OCI-LY7 (cell line): ENCODE data around the gene MAPK12.

ENCODE experiments used
- EZH2phosphoT487 ChIP-seq: fragments of 200-600 bp; sonication (generic); IDR thresholded peaks from 2 replicates; pipeline ENCODE4 v1.6.1; 2018; ENCODE audit warnings: low read depth, borderline replicate concordance, mild to moderate bottlenecking, mixed run types, antibody characterized with exemption, low read length, moderate library complexity, mixed read lengths
- TF ChIP-seq, protein P1 (sequence below): fragments of 200-600 bp; sonication (generic); conservative IDR thresholded peaks from 2 replicates; pipeline ENCODE4 v1.5.1; 2014; ENCODE audit warnings: mild to moderate bottlenecking, antibody characterized with exemption, low read length, moderate library complexity, mixed read lengths

DNA sequence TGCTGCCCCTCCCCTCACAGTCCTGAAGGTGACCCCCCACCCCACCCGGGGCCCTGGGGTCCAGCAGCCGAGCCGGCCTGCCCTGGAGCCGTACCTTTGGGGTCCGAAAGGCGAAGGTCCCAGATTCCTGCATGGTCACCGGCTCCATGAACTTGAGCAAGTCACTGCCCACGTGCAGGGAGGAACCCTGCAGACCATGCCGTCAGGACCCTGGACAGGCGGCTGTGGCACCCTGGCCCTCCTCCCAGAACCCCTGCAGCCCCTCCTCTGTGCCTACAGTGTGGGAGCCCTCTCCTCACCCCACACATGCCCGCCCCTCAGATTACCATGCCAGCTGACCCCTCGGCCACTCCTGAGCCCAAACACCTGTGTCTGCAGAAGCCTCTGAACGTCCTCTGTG, 23.0 kb upstream of the MAPK12 start:
- TF ChIP-seq, protein P1, sequence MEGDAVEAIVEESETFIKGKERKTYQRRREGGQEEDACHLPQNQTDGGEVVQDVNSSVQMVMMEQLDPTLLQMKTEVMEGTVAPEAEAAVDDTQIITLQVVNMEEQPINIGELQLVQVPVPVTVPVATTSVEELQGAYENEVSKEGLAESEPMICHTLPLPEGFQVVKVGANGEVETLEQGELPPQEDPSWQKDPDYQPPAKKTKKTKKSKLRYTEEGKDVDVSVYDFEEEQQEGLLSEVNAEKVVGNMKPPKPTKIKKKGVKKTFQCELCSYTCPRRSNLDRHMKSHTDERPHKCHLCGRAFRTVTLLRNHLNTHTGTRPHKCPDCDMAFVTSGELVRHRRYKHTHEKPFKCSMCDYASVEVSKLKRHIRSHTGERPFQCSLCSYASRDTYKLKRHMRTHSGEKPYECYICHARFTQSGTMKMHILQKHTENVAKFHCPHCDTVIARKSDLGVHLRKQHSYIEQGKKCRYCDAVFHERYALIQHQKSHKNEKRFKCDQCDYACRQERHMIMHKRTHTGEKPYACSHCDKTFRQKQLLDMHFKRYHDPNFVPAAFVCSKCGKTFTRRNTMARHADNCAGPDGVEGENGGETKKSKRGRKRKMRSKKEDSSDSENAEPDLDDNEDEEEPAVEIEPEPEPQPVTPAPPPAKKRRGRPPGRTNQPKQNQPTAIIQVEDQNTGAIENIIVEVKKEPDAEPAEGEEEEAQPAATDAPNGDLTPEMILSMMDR = no peak
- TF ChIP-seq EZH2phosphoT487 = no peak
